Caco-2 (cell line): Measurements from ENCODE around the gene C19orf25. TPM values are rescaled to one million over a fixed set of nuclear protein-coding genes. Genes with fewer than 3 reads are reported as not detected.
A peak's percentile ranks its signal among the peaks of the same experiment; 100 is the strongest.

Experiments used
- BruUV-seq: library from RNA; stranded (reverse); fragments of 400-500 nt; replicated peaks from 2 replicates; lab custom pipeline; 2021; lab: Mats Ljungman, UMichigan
- CTCF ChIA-PET: fragments of 300-600 bp; sonication (Branson Sonifier 250); formaldehyde crosslinking; loops from one replicate; lab custom pipeline; 2022; ENCODE audit warnings: antibody characterized with exemption; lab: Charles Lee
- POLR2A ChIA-PET: fragments of 300-600 bp; sonication (Branson Sonifier 250); formaldehyde crosslinking; loops from one replicate; lab custom pipeline; 2022; ENCODE audit warnings: antibody characterized with exemption; lab: Charles Lee
- DNase-seq, 2 experiments: peaks; one replicate each; pipeline versions ENCODE4 v3.0.0 to v3.0.0-alpha.2; 2020 to 2022
- H3K27me3 ChIP-seq: replicated peaks from 2 replicates; pipeline ENCODE4 v1.6.0; 2011; ENCODE audit warnings: low read length; ENCODE audit not compliant: control insufficient read depth, insufficient read depth
- H3K36me3 ChIP-seq: 2 replicates; pipeline ENCODE4 v1.5.1; 2011; ENCODE audit warnings: low read length; ENCODE audit not compliant: control insufficient read depth, insufficient read depth
- H3K4me1 ChIP-seq: fragments of 250-450 bp; sonication (Bioruptor Pico); 2 replicates; pipeline ENCODE4 v1.5.1; 2020; ENCODE audit warnings: mild to moderate bottlenecking
- H3K4me3 ChIP-seq: 2 replicates; pipeline ENCODE4 v1.5.1; 2011; ENCODE audit warnings: low read depth, mild to moderate bottlenecking, control low read depth, low read length
- H3K9me3 ChIP-seq: fragments of 250-450 bp; sonication (Bioruptor Pico); 2 replicates; pipeline ENCODE4 v1.5.1; 2020; ENCODE audit warnings: mild to moderate bottlenecking, moderate library complexity
- H3K27ac Mint-ChIP-seq: one replicate; pipeline ENCODE4 v1.8.0; 2022; ENCODE audit warnings: mixed read lengths; ENCODE audit not compliant: unreplicated experiment
- H3K27me3 Mint-ChIP-seq: one replicate; pipeline ENCODE4 v1.8.0; 2022; ENCODE audit warnings: mixed read lengths; ENCODE audit not compliant: insufficient read depth, unreplicated experiment
- H3K36me3 Mint-ChIP-seq: one replicate; pipeline ENCODE4 v1.8.0; 2022; ENCODE audit warnings: mild to moderate bottlenecking, mixed read lengths; ENCODE audit not compliant: insufficient read depth, unreplicated experiment
- H3K4me1 Mint-ChIP-seq: one replicate; pipeline ENCODE4 v1.8.0; 2022; ENCODE audit warnings: low read depth, mixed read lengths; ENCODE audit not compliant: unreplicated experiment
- H3K4me3 Mint-ChIP-seq: one replicate; pipeline ENCODE4 v1.8.0; 2022; ENCODE audit warnings: mild to moderate bottlenecking, moderate library complexity, mixed read lengths; ENCODE audit not compliant: unreplicated experiment
- H3K9me3 Mint-ChIP-seq: one replicate; pipeline ENCODE4 v1.8.0; 2022; ENCODE audit warnings: mixed read lengths; ENCODE audit not compliant: unreplicated experiment
- intact Hi-C: fragments of 100-400 bp; cut with micrococcal nuclease; formaldehyde crosslinking; loops from one replicate; pipeline ENCODE4 v1.10.0; 2022; ENCODE audit not compliant: unreplicated experiment
- total RNA-seq: library from RNA; stranded (reverse); gene quantifications from 2 replicates; pipeline ENCODE4 v1.2.3, GENCODE V29; 2022
- TF ChIP-seq, protein P1 (sequence below), 2 experiments: fragments of 200-600 bp in 1 of 2; IDR thresholded peaks; 1 replicate in 1 of 2; 2 replicates in 1 of 2; pipeline versions ENCODE4 v1.5.1 to v1.8.0; 2011 to 2022; ENCODE audit warnings: antibody characterized with exemption in 1 of 2, control low read depth in 1 of 2, inconsistent platforms in 1 of 2, low read depth in 1 of 2, low read length in 1 of 2, mild to moderate bottlenecking in 1 of 2, moderate library complexity in 1 of 2; ENCODE audit not compliant: insufficient read depth in 1 of 2, severe bottlenecking in 1 of 2, unreplicated experiment in 1 of 2

C19orf25 gene
- total RNA-seq, 1 experiment from 2014 or later, result 41.9 TPM

DNA sequence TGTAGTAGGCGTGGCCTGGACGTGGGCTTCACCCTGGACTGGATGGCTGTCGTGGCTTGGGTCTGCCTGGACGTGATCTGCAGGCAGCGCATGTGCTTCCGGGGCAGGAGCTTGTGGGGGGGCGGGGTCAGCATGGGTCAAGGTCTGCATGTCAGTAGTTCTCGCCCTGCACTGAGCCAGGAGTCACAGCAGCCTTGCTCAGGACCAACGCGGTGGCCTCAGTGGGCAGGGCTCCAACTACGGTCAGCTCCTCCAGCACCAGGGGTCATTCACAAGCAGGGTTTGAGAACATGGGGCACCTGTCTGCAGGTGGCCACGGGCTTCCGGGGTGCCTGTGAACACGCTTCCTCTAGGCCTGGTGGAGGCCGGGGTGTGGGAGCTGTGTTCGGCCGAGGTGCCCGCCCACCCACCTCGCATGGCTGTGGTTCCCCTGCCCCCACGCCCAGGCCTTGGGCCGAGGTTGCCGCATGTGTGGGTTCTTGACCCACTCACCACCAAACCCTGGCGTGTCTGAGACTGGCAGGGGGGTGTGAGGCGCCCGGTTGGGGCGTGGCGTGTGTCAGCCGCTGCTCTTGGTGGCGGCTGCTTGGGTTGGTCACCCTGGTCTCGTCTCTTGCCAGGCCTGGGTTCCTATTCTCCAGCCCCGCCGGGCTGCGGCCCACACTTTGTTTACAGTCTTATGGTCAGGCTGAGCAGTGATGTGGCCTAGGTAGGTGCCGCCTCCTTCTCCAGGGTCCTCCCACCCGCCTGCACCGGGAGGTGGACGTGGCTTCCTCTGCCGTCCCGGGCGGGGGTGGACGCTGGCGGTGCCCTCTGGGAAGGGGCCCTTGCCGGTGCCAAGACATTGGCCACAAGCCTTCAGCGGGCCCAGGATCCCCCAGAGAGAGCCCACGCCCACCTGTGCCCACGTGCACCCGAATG lies 45.6 kb downstream of the C19orf25 start:
- Histone ChIP-seq H3K36me3 (no peaks in the 10 kb centered on the region; the same call in 1 of the 2 replicates), H3K4me1 (0 out of 2 replicates have a peak, but pooled peaks cover 5% of the 10 kb centered on the region), H3K4me3 (no peak overlapping the region), H3K9me3 (no peaks in the 10 kb centered on the region), H3K27me3 (no peaks in the 10 kb centered on the region)
- ChIA-PET POLR2A (no interaction called here), CTCF (interaction anchor here (0.6 kb wide), 1 partner anchor 121 kb away, joined by 4 read pairs; no protein-coding TSS in a partner anchor)
- no peak for DNase-seq
- no TSS peak for BruUV-seq
- H3K36me3 Mint-ChIP-seq, result peaks cover 79% of the 10 kb centered on the region
- H3K27ac Mint-ChIP-seq, result no peak overlapping the region
- H3K27me3 Mint-ChIP-seq, result no peaks in the 10 kb centered on the region
- no peak overlapping the region for H3K4me3 Mint-ChIP-seq
- no peaks in the 10 kb centered on the region for H3K9me3 Mint-ChIP-seq
- TF ChIP-seq, protein P1, sequence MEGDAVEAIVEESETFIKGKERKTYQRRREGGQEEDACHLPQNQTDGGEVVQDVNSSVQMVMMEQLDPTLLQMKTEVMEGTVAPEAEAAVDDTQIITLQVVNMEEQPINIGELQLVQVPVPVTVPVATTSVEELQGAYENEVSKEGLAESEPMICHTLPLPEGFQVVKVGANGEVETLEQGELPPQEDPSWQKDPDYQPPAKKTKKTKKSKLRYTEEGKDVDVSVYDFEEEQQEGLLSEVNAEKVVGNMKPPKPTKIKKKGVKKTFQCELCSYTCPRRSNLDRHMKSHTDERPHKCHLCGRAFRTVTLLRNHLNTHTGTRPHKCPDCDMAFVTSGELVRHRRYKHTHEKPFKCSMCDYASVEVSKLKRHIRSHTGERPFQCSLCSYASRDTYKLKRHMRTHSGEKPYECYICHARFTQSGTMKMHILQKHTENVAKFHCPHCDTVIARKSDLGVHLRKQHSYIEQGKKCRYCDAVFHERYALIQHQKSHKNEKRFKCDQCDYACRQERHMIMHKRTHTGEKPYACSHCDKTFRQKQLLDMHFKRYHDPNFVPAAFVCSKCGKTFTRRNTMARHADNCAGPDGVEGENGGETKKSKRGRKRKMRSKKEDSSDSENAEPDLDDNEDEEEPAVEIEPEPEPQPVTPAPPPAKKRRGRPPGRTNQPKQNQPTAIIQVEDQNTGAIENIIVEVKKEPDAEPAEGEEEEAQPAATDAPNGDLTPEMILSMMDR (IDR thresholded peaks at IDR 0.05; ENCODE audit: insufficient read depth in 1 of 2, low read depth in 1 of 2, low read length in 1 of 2, severe bottlenecking in 1 of 2, unreplicated experiment in 1 of 2), result no peak
- intact Hi-C loops, result no loop called here
- H3K4me1 Mint-ChIP-seq, result no peaks in the 10 kb centered on the region

DNA sequence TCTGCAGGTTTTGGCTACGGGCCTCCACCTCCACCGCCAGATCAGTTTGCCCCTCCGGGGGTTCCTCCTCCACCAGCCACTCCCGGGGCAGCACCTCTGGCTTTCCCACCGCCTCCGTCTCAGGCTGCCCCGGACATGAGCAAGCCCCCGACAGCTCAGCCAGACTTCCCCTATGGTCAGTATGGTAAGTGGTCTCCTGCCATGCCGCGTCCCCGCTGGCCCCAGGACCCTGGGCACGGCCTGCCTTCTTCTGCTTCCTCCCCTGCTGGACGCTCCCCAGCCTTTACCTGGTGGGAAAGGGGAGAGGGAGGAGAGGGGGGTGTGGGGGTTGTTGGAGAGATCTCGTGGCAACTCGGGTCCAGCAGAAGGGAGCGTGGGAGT lies 46.5 kb downstream of the C19orf25 start:
- H3K27me3 ChIP-seq, result no peaks in the 10 kb centered on the region
- H3K36me3 Mint-ChIP-seq, result peaks cover 79% of the 10 kb centered on the region
- ChIA-PET CTCF (interaction anchor here (0.6 kb wide), 1 partner anchor 120 kb away, joined by 4 read pairs; no protein-coding TSS in a partner anchor), POLR2A (no interaction called here)
- no peak overlapping the region for H3K4me3 Mint-ChIP-seq
- H3K9me3 ChIP-seq, result no peaks in the 10 kb centered on the region
- no peak for DNase-seq
- H3K4me1 ChIP-seq, result 0 out of 2 replicates have a peak, but pooled peaks cover under 1% of the 10 kb centered on the region
- no peaks in the 10 kb centered on the region for H3K27me3 Mint-ChIP-seq
- no peak overlapping the region for H3K4me3 ChIP-seq
- intact Hi-C loops, result no loop called here
- no TSS peak for BruUV-seq
- H3K9me3 Mint-ChIP-seq, result no peaks in the 10 kb centered on the region
- H3K4me1 Mint-ChIP-seq, result no peaks in the 10 kb centered on the region
- TF ChIP-seq, protein P1 (IDR thresholded peaks at IDR 0.05; ENCODE audit: insufficient read depth in 1 of 2, low read depth in 1 of 2, low read length in 1 of 2, severe bottlenecking in 1 of 2, unreplicated experiment in 1 of 2), result no peak
- peak overlapping the region; percentile 35 for H3K27ac Mint-ChIP-seq
- H3K36me3 ChIP-seq, result no peaks in the 10 kb centered on the region; the same call in 1 of the 2 replicates

DNA sequence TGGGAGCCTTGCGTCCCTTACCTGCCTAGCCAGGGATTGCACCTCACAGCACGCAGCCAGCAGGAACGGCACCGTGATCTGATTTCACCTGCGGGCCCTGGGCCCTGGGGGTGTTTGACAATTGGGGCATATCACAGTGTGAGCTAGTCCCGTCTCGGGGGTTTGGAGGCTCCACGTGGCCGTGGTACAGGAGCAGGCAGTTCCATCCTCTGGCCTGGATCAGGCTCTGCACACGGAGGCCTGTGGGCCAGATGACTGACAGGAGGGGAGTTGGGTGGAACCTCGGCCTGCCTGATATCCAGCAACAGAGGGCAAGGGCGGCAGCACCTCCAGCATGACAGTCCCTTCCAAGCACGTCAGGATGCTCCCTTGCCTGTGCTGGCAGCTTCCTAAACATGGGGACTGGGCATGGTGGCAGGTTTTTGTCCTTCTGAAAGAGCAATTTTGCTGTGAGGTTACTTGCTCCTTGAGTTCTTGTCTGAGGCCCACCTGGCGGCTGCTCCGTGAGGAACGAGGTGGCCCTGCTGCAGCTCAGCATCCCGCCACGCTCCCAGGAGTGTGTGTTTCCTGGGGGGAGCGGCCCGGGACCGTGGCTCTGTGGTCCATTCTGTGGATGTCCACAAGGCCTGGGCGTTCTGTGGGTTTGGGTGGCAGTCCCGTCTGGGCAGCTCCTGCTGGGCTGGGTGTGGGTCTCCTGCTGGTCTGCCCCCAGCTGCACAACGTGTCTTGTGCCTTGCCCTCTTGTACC lies 47.1 kb downstream of the C19orf25 start:
- Mint-ChIP-seq H3K4me1 (no peaks in the 10 kb centered on the region), H3K4me3 (no peak overlapping the region), H3K9me3 (no peaks in the 10 kb centered on the region), H3K27ac (no peak overlapping the region), H3K36me3 (peaks cover 79% of the 10 kb centered on the region), H3K27me3 (no peaks in the 10 kb centered on the region)
- no peak for DNase-seq
- no peaks in the 10 kb centered on the region for H3K4me1 ChIP-seq
- intact Hi-C loops, result no loop called here
- H3K4me3 ChIP-seq, result no peak overlapping the region
- POLR2A ChIA-PET, result no interaction called here
- H3K27me3 ChIP-seq, result no peaks in the 10 kb centered on the region
- no TSS peak for BruUV-seq
- CTCF ChIA-PET, result no interaction called here
- H3K9me3 ChIP-seq, result no peaks in the 10 kb centered on the region
- TF ChIP-seq, protein P1 (IDR thresholded peaks at IDR 0.05; ENCODE audit: insufficient read depth in 1 of 2, low read depth in 1 of 2, low read length in 1 of 2, severe bottlenecking in 1 of 2, unreplicated experiment in 1 of 2), result no peak
- H3K36me3 ChIP-seq, result no peaks in the 10 kb centered on the region; the same call in 1 of the 2 replicates
